Fibroblast of mammary gland (primary cell): ENCODE results near the gene TNS3.
A peak's percentile ranks its signal among the peaks of the same experiment; 100 is the strongest.

Experiments
- DNase-seq: peaks from one replicate; pipeline ENCODE4 v3.0.0-alpha.2; 2010; ENCODE audit warnings: low read depth
- H3K4me3 ChIP-seq: 2 replicates; pipeline ENCODE4 v1.5.1; 2011; ENCODE audit warnings: low read depth, mild to moderate bottlenecking, low read length, moderate library complexity; ENCODE audit not compliant: control insufficient read depth
- TF ChIP-seq, protein P1 (sequence below): conservative IDR thresholded peaks from 2 replicates; pipeline ENCODE4 v1.5.1; 2011; ENCODE audit warnings: low read depth, low read length, inconsistent platforms; ENCODE audit not compliant: control insufficient read depth, insufficient read depth

TNS3 gene

DNA sequence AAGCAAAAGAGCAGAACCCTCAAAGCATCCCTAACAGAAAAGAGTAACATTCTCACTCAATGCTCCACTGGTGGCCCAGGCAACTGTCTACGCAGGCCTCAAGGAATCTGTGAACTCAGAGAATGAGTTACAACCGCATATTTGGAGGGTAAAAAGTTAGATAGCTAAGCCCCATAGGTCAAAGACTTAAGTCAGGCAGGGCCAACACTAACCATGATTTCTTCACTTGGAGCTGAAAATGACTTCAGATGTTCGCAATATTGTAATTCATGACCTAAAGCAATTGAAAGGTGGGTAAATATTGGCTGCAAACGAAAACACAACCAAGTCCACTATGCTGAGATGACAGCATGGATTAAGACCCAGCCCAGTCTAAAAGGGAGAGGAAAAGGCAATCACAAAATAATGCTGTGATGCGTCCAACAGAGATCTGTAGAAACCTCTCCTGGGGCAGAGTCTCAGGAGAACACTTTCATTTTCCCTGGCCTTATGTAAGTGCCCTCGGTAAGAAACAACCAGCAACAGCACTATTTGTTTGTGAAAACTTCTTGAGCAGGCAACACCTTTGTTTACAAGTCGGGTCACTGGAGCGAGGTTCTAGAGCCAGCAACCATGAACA lies 176.5 kb downstream of the TNS3 start:
- no peak overlapping the region for H3K4me3 ChIP-seq
- TF ChIP-seq, protein P1, sequence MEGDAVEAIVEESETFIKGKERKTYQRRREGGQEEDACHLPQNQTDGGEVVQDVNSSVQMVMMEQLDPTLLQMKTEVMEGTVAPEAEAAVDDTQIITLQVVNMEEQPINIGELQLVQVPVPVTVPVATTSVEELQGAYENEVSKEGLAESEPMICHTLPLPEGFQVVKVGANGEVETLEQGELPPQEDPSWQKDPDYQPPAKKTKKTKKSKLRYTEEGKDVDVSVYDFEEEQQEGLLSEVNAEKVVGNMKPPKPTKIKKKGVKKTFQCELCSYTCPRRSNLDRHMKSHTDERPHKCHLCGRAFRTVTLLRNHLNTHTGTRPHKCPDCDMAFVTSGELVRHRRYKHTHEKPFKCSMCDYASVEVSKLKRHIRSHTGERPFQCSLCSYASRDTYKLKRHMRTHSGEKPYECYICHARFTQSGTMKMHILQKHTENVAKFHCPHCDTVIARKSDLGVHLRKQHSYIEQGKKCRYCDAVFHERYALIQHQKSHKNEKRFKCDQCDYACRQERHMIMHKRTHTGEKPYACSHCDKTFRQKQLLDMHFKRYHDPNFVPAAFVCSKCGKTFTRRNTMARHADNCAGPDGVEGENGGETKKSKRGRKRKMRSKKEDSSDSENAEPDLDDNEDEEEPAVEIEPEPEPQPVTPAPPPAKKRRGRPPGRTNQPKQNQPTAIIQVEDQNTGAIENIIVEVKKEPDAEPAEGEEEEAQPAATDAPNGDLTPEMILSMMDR, result no peak
- DNase-seq, result no peak

DNA sequence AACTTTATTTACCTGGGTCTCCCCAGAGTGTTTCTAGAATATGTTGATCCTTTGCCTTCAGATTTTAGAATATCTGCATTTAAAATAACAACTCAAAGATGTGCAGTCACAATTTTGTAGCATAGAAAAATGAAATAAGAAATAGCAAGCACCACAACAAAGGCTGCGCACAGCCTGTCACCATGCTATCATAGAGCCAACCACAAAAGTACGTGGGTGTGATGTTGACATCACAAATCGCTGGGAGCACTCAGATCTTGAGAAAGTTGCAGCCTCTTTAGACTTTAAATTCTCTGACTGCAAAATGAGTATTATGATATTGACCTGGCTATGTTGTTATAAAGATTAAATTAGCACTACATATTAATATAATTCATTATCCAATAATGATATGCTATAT lies 177.9 kb downstream of the TNS3 start:
- no peak overlapping the region for H3K4me3 ChIP-seq
- TF ChIP-seq, protein P1, result no peak
- peak; percentile 77 for DNase-seq

DNA sequence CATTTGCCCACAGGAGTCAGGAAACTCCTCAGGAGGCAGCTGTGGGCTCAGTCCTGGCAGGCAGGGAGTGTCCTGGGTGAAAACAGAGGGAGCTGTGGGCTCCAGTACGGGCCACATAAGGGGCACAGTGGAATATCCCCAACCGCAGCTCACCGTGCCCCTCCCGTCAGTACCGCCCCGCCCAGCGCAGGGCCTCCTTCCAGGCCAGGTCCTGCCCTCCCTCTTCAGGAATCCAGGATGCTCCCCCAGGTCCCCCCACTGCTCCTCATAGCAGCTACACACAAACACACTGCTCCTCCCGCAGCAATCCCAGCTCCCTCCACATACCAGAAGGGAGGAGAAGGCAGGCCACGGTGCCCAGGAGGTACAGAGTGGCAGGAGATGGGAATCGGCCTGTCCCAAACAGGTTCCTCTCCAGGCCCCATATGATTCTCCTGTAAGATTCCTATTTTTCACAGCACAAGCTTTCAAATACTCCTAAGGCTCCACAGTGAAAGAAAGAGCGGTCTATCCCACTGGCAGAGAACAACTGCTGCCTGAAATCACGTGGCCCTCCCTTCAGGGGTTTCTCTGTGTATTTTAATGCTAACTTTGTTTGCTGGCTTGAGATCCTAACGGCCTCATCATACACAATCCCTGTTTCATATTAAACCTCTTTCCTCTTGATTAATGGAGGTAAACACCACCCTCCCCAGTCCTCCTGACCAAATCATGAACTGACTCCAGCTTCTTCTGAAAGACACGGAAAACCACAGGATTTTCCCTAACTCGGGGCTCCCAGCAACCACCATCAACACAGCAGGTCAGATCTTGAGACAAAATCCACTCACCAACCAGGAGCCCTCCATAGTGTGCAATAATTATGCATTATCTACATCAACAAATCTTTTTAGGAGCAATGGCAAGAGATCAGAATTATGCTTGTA lies 178.7 kb downstream of the TNS3 start:
- TF ChIP-seq, protein P1, result no peak
- H3K4me3 ChIP-seq, result no peak overlapping the region
- no peak for DNase-seq

DNA sequence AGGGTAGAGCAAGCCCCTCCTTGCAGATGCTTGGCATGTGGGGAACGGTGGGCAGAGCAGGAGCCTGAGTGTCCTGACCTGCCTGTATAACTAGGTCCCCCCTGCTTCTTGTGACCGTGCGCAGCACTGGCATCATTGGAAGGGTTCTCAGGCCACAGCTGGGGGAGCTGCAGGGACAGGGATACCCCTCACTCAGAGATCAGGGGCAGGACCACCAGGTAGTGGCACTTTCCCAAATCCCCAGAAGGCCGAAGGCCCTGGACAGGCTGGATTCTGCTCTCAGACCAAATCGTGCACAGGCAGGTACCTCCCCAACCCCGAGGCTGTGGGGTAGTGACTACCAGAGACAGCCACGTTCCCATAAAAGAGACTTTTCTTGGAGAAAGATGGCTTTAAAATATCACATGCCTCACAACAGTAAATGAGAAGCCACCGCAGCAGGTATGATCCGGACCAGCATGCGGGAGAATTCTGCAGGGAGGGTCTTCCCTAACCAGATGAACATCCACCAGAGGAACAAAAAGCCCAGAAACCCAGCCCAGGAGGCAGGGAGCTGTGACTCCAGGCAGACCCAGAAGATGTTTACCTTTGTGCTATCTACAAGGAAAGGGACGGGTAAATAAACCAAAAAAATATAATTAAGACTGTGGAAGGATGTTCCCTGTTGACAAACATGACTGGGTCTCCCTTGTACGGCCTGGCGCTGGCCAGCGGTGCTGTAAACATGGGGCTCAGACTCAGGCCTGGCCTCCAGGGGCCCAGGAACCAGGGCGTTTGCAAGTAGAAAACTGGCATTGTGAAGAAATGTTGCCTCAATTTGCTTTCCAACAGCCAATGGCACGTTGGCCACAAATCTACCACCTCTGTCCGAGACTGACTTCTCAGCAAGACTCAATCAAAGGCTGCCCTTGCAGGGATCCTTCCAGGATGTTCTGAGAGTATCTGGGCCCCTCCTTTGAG lies 180.0 kb downstream of the TNS3 start:
- H3K4me3 ChIP-seq, result no peak overlapping the region
- TF ChIP-seq, protein P1, result no peak
- no peak for DNase-seq

DNA sequence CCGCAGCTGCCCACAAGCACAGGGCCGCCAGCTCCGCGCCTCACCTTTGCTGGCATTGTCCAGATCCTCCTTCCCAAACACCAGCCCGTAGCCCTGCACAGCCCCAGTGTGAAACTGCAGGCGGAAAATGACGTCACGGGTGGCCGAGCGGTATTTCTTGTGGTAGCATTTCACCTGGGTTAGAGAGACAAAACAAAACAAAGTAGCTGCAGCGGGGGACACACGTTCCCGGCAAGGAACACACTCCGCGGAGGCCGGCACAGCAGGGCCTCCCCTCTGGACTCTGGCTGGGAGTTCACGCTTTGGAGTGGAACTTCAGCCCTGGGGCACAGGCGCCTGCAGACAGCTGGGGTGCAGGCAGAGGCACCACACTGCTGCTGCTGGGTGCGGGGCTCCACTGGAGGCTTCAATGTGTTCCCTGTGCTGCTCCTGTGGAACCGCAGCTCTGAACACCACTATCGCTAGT lies 181.1 kb downstream of the TNS3 start:
- H3K4me3 ChIP-seq, result no peak overlapping the region
- DNase-seq, result no peak
- TF ChIP-seq, protein P1, result no peak

DNA sequence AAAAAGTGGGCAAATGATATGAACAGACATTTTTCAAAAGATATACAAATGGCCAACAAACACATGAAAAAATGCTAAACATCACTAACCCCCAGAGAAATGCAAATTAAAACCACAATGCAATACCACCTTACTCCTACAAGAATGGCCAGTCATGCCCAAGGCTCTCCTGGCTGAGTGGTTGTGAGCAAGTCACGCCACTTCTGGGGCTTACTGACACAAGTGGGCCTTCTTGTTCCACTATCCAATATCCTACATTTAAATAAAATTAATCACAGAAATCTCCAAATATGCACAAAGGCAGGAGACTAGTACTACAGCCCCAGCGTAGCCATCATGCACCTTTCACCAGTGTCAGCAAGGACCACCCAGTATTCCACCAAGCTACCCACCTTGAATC lies 181.9 kb downstream of the TNS3 start:
- TF ChIP-seq, protein P1, result no peak
- no peak overlapping the region for H3K4me3 ChIP-seq
- no peak for DNase-seq
